OCI-LY7 (cell line): Measurements from ENCODE around the gene MMP3.

Experiments used
- CTCF ChIP-seq: fragments of 200-600 bp; sonication (generic); conservative IDR thresholded peaks from 2 replicates; pipeline ENCODE4 v1.5.1; 2014; ENCODE audit warnings: mild to moderate bottlenecking, antibody characterized with exemption, low read length, moderate library complexity, mixed read lengths
- EZH2phosphoT487 ChIP-seq: fragments of 200-600 bp; sonication (generic); IDR thresholded peaks from 2 replicates; pipeline ENCODE4 v1.6.1; 2018; ENCODE audit warnings: low read depth, borderline replicate concordance, mild to moderate bottlenecking, mixed run types, antibody characterized with exemption, low read length, moderate library complexity, mixed read lengths

DNA sequence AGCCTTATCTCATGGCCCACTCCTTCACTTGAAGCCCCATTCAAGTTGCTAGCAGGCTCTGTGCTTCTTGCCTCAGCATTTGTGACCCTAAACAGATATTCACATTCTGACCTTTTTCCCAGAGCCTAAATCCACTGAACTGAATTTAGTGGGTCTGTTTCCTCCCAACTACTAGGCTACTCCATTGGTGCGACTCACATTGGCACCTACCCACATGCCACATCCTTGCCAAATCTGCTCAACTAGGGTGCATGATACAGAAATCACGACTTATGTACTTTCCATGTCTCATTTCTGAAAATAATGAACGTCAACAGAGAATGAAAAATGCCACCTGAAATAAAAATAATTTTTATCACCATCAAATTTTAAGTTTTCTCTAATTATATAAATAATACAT lies 39.7 kb upstream of the MMP3 start:
- TF ChIP-seq CTCF, result no peak
- no peak for TF ChIP-seq EZH2phosphoT487
